ENCODE results near the gene ARHGEF10L.
A peak's percentile ranks its signal among the peaks of the same experiment; 100 is the strongest.

Gene ARHGEF10L

GRCh38 chr1:17554954-17555353 lies 15.5 kb downstream of the ARHGEF10L start:
- H3K27ac ChIP-seq (ENCODE audit: low read length), result no peak overlapping the region
- H3K27me3 ChIP-seq (ENCODE audit: low read depth, low read length), result no peaks in the 10 kb centered on the region
- no peaks in the 10 kb centered on the region for H3K9me3 ChIP-seq (ENCODE audit: control insufficient read depth in 1 of 2, low read length in 2 of 2)
- no peak overlapping the region for H3K4me3 ChIP-seq (ENCODE audit: low read depth in 1 of 2, low read length in 2 of 2)
- H3K36me3 ChIP-seq (ENCODE audit: control insufficient read depth in 1 of 2, insufficient read depth in 2 of 2, low read length in 2 of 2), result no peaks in the 10 kb centered on the region
- peaks cover 10 to 22% of the 10 kb centered on the region in 2 donors for H3K4me1 ChIP-seq (ENCODE audit: control insufficient read depth in 1 of 2, insufficient read depth in 2 of 2, low read length in 2 of 2)

GRCh38 chr1:17557986-17558385 lies 18.5 kb downstream of the ARHGEF10L start:
- peaks cover 0 to 18% of the 10 kb centered on the region in 2 donors for H3K4me1 ChIP-seq (ENCODE audit: control insufficient read depth in 1 of 2, insufficient read depth in 2 of 2, low read length in 2 of 2)
- H3K4me3 ChIP-seq (ENCODE audit: low read depth in 1 of 2, low read length in 2 of 2), result no peak overlapping the region
- H3K9me3 ChIP-seq (ENCODE audit: control insufficient read depth in 1 of 2, low read length in 2 of 2), result no peaks in the 10 kb centered on the region
- H3K27ac ChIP-seq (ENCODE audit: low read length), result no peak overlapping the region
- no peaks in the 10 kb centered on the region for H3K36me3 ChIP-seq (ENCODE audit: control insufficient read depth in 1 of 2, insufficient read depth in 2 of 2, low read length in 2 of 2)
- H3K27me3 ChIP-seq (ENCODE audit: low read depth, low read length), result no peaks in the 10 kb centered on the region

GRCh38 chr1:17558541-17558940 lies 19.0 kb downstream of the ARHGEF10L start:
- no peak overlapping the region for H3K4me3 ChIP-seq (ENCODE audit: low read depth in 1 of 2, low read length in 2 of 2)
- H3K9me3 ChIP-seq (ENCODE audit: control insufficient read depth in 1 of 2, low read length in 2 of 2), result no peaks in the 10 kb centered on the region
- H3K4me1 ChIP-seq (ENCODE audit: control insufficient read depth in 1 of 2, insufficient read depth in 2 of 2, low read length in 2 of 2), result peaks cover 0 to 18% of the 10 kb centered on the region in 2 donors
- peak overlapping the region; percentile 61 for H3K27ac ChIP-seq (ENCODE audit: low read length)
- no peaks in the 10 kb centered on the region for H3K27me3 ChIP-seq (ENCODE audit: low read depth, low read length)
- H3K36me3 ChIP-seq (ENCODE audit: control insufficient read depth in 1 of 2, insufficient read depth in 2 of 2, low read length in 2 of 2), result no peaks in the 10 kb centered on the region

- no peaks in the 10 kb centered on the region for H3K36me3 ChIP-seq (ENCODE audit: control insufficient read depth in 1 of 2, insufficient read depth in 2 of 2, low read length in 2 of 2)
- no peaks in the 10 kb centered on the region for H3K27me3 ChIP-seq (ENCODE audit: low read depth, low read length)
- no peaks in the 10 kb centered on the region for H3K9me3 ChIP-seq (ENCODE audit: control insufficient read depth in 1 of 2, low read length in 2 of 2)
- no peak overlapping the region for H3K4me3 ChIP-seq (ENCODE audit: low read depth in 1 of 2, low read length in 2 of 2)
- H3K4me1 ChIP-seq (ENCODE audit: control insufficient read depth in 1 of 2, insufficient read depth in 2 of 2, low read length in 2 of 2), result peaks cover 3 to 22% of the 10 kb centered on the region in 2 donors
- H3K27ac ChIP-seq (ENCODE audit: low read length), result peak overlapping the region; percentile 61
Measured at GRCh38 chr1:17558954-17559614, 19.6 kb downstream of the ARHGEF10L start.

GRCh38 chr1:17559615-17560419 lies 20.3 kb downstream of the ARHGEF10L start:
- H3K9me3 ChIP-seq (ENCODE audit: control insufficient read depth in 1 of 2, low read length in 2 of 2), result no peaks in the 10 kb centered on the region
- peak overlapping the region; percentile 61 for H3K27ac ChIP-seq (ENCODE audit: low read length)

GRCh38 chr1:17561247-17561548 lies 21.7 kb downstream of the ARHGEF10L start:
- H3K27me3 ChIP-seq (ENCODE audit: low read depth, low read length), result no peaks in the 10 kb centered on the region
- H3K36me3 ChIP-seq (ENCODE audit: control insufficient read depth in 1 of 2, insufficient read depth in 2 of 2, low read length in 2 of 2), result no peaks in the 10 kb centered on the region
- H3K4me1 ChIP-seq (ENCODE audit: control insufficient read depth in 1 of 2, insufficient read depth in 2 of 2, low read length in 2 of 2), result peaks cover 9 to 41% of the 10 kb centered on the region in 2 donors
- no peaks in the 10 kb centered on the region for H3K9me3 ChIP-seq (ENCODE audit: control insufficient read depth in 1 of 2, low read length in 2 of 2)
- H3K27ac ChIP-seq (ENCODE audit: low read length), result peak overlapping the region; percentile 81
- no peak overlapping the region for H3K4me3 ChIP-seq (ENCODE audit: low read depth in 1 of 2, low read length in 2 of 2)

More at GRCh38 chr1:17559615-17560419, 20.3 kb downstream of the ARHGEF10L start:
- Histone ChIP-seq H3K36me3 (ENCODE audit: control insufficient read depth in 1 of 2, insufficient read depth in 2 of 2, low read length in 2 of 2) (no peaks in the 10 kb centered on the region), H3K27me3 (ENCODE audit: low read depth, low read length) (no peaks in the 10 kb centered on the region), H3K4me3 (ENCODE audit: low read depth in 1 of 2, low read length in 2 of 2) (no peak overlapping the region), H3K4me1 (ENCODE audit: control insufficient read depth in 1 of 2, insufficient read depth in 2 of 2, low read length in 2 of 2) (peaks cover 3 to 29% of the 10 kb centered on the region in 2 donors)

- Histone ChIP-seq H3K4me3 (ENCODE audit: low read depth in 1 of 2, low read length in 2 of 2) (no peak overlapping the region), H3K9me3 (ENCODE audit: control insufficient read depth in 1 of 2, low read length in 2 of 2) (no peaks in the 10 kb centered on the region), H3K36me3 (ENCODE audit: control insufficient read depth in 1 of 2, insufficient read depth in 2 of 2, low read length in 2 of 2) (no peaks in the 10 kb centered on the region), H3K27me3 (ENCODE audit: low read depth, low read length) (no peaks in the 10 kb centered on the region), H3K4me1 (ENCODE audit: control insufficient read depth in 1 of 2, insufficient read depth in 2 of 2, low read length in 2 of 2) (peaks cover 9 to 41% of the 10 kb centered on the region in 2 donors), H3K27ac (ENCODE audit: low read length) (peak overlapping the region; percentile 81)
Measured at GRCh38 chr1:17561561-17561985, 22.1 kb downstream of the ARHGEF10L start.

- Histone ChIP-seq H3K36me3 (ENCODE audit: control insufficient read depth in 1 of 2, insufficient read depth in 2 of 2, low read length in 2 of 2) (no peaks in the 10 kb centered on the region), H3K4me1 (ENCODE audit: control insufficient read depth in 1 of 2, insufficient read depth in 2 of 2, low read length in 2 of 2) (peaks cover 9 to 48% of the 10 kb centered on the region in 2 donors), H3K9me3 (ENCODE audit: control insufficient read depth in 1 of 2, low read length in 2 of 2) (no peaks in the 10 kb centered on the region)
Measured at GRCh38 chr1:17562375-17562774, 22.9 kb downstream of the ARHGEF10L start.

GRCh38 chr1:17563494-17564281 lies 24.2 kb downstream of the ARHGEF10L start:
- no peak overlapping the region for H3K4me3 ChIP-seq (ENCODE audit: low read depth in 1 of 2, low read length in 2 of 2)
- H3K36me3 ChIP-seq (ENCODE audit: control insufficient read depth in 1 of 2, insufficient read depth in 2 of 2, low read length in 2 of 2), result no peaks in the 10 kb centered on the region
- H3K4me1 ChIP-seq (ENCODE audit: control insufficient read depth in 1 of 2, insufficient read depth in 2 of 2, low read length in 2 of 2), result peaks cover 16 to 60% of the 10 kb centered on the region in 2 donors
- no peaks in the 10 kb centered on the region for H3K9me3 ChIP-seq (ENCODE audit: control insufficient read depth in 1 of 2, low read length in 2 of 2)
- peak overlapping the region; percentile 16 for H3K27ac ChIP-seq (ENCODE audit: low read length)
- H3K27me3 ChIP-seq (ENCODE audit: low read depth, low read length), result no peaks in the 10 kb centered on the region

More at GRCh38 chr1:17562375-17562774, 22.9 kb downstream of the ARHGEF10L start:
- H3K27me3 ChIP-seq (ENCODE audit: low read depth, low read length), result no peaks in the 10 kb centered on the region
- H3K27ac ChIP-seq (ENCODE audit: low read length), result no peak overlapping the region
- H3K4me3 ChIP-seq (ENCODE audit: low read depth in 1 of 2, low read length in 2 of 2), result no peak overlapping the region

- Histone ChIP-seq H3K36me3 (ENCODE audit: control insufficient read depth in 1 of 2, insufficient read depth in 2 of 2, low read length in 2 of 2) (no peaks in the 10 kb centered on the region), H3K27me3 (ENCODE audit: low read depth, low read length) (no peaks in the 10 kb centered on the region), H3K9me3 (ENCODE audit: control insufficient read depth in 1 of 2, low read length in 2 of 2) (no peaks in the 10 kb centered on the region), H3K27ac (ENCODE audit: low read length) (peak overlapping the region; percentile 45), H3K4me3 (ENCODE audit: low read depth in 1 of 2, low read length in 2 of 2) (no peak overlapping the region), H3K4me1 (ENCODE audit: control insufficient read depth in 1 of 2, insufficient read depth in 2 of 2, low read length in 2 of 2) (peaks cover 26 to 66% of the 10 kb centered on the region in 2 donors)
Measured at GRCh38 chr1:17564458-17565393, 25.2 kb downstream of the ARHGEF10L start.

All from muscle layer of duodenum (tissue), 2 donors.